Measurements from ENCODE around the gene PRSS1.
A peak's percentile ranks its signal among the peaks of the same experiment; 100 is the strongest.

The PRSS1 gene

GRCh38 chr7:142709921-142710320 is 39.4 kb upstream of the PRSS1 start:
- Histone ChIP-seq H3K36me3 (replicated peaks; ENCODE audit: insufficient read depth, low read length) (no peaks in the 10 kb centered on the region), H3F3A (ENCODE audit: insufficient read depth, low read length) (peaks cover 28% of the 10 kb centered on the region), H4K20me1 (ENCODE audit: insufficient read depth, low read length) (no peaks in the 10 kb centered on the region), H3K9ac (ENCODE audit: low read length) (no peak overlapping the region), H3K4me3 (ENCODE audit: low read length) (no peak overlapping the region), H3K4me2 (ENCODE audit: low read depth, low read length) (no peak overlapping the region), H3K9me3 (replicated peaks; ENCODE audit: insufficient read depth, low read length) (no peaks in the 10 kb centered on the region), H3K4me1 (ENCODE audit: low read length) (peaks cover 68% of the 10 kb centered on the region), H3K27ac (ENCODE audit: low read length) (peak overlapping the region; percentile 54; the same call in 1 of the 2 replicates), H3K27me3 (replicated peaks; ENCODE audit: insufficient read depth, low read length) (no peaks in the 10 kb centered on the region), H3K9me2 (replicated peaks; ENCODE audit: insufficient read depth, low read length) (no peaks in the 10 kb centered on the region), H2AFZ (ENCODE audit: low read length) (peak overlapping the region; percentile 13; the same call in 1 of the 2 replicates), H3K79me2 (ENCODE audit: low read length) (no peaks in the 10 kb centered on the region)
- DNase-seq, result no peak
- TF ChIP-seq CTCF (IDR thresholded peaks at IDR 0.05; ENCODE audit: low read length) (no peak), EZH2 (optimal IDR thresholded peaks at IDR 0.05; ENCODE audit: low read depth, low read length) (no peak), EZH2phosphoT487 (IDR thresholded peaks at IDR 0.05; ENCODE audit: low read length) (no peak)

- peaks cover 32% of the 10 kb centered on the region for H3F3A ChIP-seq (ENCODE audit: insufficient read depth, low read length)
- H3K27me3 ChIP-seq (replicated peaks; ENCODE audit: insufficient read depth, low read length), result no peaks in the 10 kb centered on the region
- H3K4me1 ChIP-seq (ENCODE audit: low read length), result peaks cover 78% of the 10 kb centered on the region
- H3K36me3 ChIP-seq (replicated peaks; ENCODE audit: insufficient read depth, low read length), result no peaks in the 10 kb centered on the region
- DNase-seq, result peak; percentile 56
- H3K4me2 ChIP-seq (ENCODE audit: low read depth, low read length), result peak overlapping the region; percentile 5; the same call in 1 of the 2 replicates
- no peaks in the 10 kb centered on the region for H3K9me3 ChIP-seq (replicated peaks; ENCODE audit: insufficient read depth, low read length)
- H2AFZ ChIP-seq (ENCODE audit: low read length), result peak overlapping the region; percentile 11; the same call in 1 of the 2 replicates
- TF ChIP-seq CTCF (IDR thresholded peaks at IDR 0.05; ENCODE audit: low read length) (no peak), EZH2 (optimal IDR thresholded peaks at IDR 0.05; ENCODE audit: low read depth, low read length) (no peak), EZH2phosphoT487 (IDR thresholded peaks at IDR 0.05; ENCODE audit: low read length) (no peak)
- no peak overlapping the region for H3K4me3 ChIP-seq (ENCODE audit: low read length)
- no peaks in the 10 kb centered on the region for H3K79me2 ChIP-seq (ENCODE audit: low read length)
- H3K9me2 ChIP-seq (replicated peaks; ENCODE audit: insufficient read depth, low read length), result no peaks in the 10 kb centered on the region
- H4K20me1 ChIP-seq (ENCODE audit: insufficient read depth, low read length), result no peaks in the 10 kb centered on the region
- no peak overlapping the region for H3K9ac ChIP-seq (ENCODE audit: low read length)
- peak overlapping the region; percentile 54; the same call in 1 of the 2 replicates for H3K27ac ChIP-seq (ENCODE audit: low read length)
These were observed 38.1 kb upstream of the PRSS1 start for GRCh38 chr7:142711196-142711595.

GRCh38 chr7:142711746-142712616 is 37.3 kb upstream of the PRSS1 start:
- no peak overlapping the region for H2AFZ ChIP-seq (ENCODE audit: low read length)
- H3K9me3 ChIP-seq (replicated peaks; ENCODE audit: insufficient read depth, low read length), result no peaks in the 10 kb centered on the region
- H4K20me1 ChIP-seq (ENCODE audit: insufficient read depth, low read length), result no peaks in the 10 kb centered on the region
- no peaks in the 10 kb centered on the region for H3K9me2 ChIP-seq (replicated peaks; ENCODE audit: insufficient read depth, low read length)
- no peak overlapping the region for H3K4me3 ChIP-seq (ENCODE audit: low read length)
- peak overlapping the region; percentile 54; the same call in 1 of the 2 replicates for H3K27ac ChIP-seq (ENCODE audit: low read length)
- peaks cover 78% of the 10 kb centered on the region for H3K4me1 ChIP-seq (ENCODE audit: low read length)
- no peaks in the 10 kb centered on the region for H3K36me3 ChIP-seq (replicated peaks; ENCODE audit: insufficient read depth, low read length)
- no peaks in the 10 kb centered on the region for H3K27me3 ChIP-seq (replicated peaks; ENCODE audit: insufficient read depth, low read length)
- TF ChIP-seq CTCF (IDR thresholded peaks at IDR 0.05; ENCODE audit: low read length) (peak; percentile 86), EZH2phosphoT487 (IDR thresholded peaks at IDR 0.05; ENCODE audit: low read length) (no peak)
- peak; percentile 60 for DNase-seq
- H3K9ac ChIP-seq (ENCODE audit: low read length), result no peak overlapping the region
- peak overlapping the region; percentile 5; the same call in 1 of the 2 replicates for H3K4me2 ChIP-seq (ENCODE audit: low read depth, low read length)
- no peaks in the 10 kb centered on the region for H3K79me2 ChIP-seq (ENCODE audit: low read length)
- peaks cover 32% of the 10 kb centered on the region for H3F3A ChIP-seq (ENCODE audit: insufficient read depth, low read length)
